Measurements from ENCODE around the gene MINDY4. TPM values are rescaled to one million over a fixed set of nuclear protein-coding genes. Genes with fewer than 3 reads are reported as not detected.

MINDY4 gene
- total RNA-seq, 2 experiments from 2014 or later: 1.3 to 1.7 TPM

DNA sequence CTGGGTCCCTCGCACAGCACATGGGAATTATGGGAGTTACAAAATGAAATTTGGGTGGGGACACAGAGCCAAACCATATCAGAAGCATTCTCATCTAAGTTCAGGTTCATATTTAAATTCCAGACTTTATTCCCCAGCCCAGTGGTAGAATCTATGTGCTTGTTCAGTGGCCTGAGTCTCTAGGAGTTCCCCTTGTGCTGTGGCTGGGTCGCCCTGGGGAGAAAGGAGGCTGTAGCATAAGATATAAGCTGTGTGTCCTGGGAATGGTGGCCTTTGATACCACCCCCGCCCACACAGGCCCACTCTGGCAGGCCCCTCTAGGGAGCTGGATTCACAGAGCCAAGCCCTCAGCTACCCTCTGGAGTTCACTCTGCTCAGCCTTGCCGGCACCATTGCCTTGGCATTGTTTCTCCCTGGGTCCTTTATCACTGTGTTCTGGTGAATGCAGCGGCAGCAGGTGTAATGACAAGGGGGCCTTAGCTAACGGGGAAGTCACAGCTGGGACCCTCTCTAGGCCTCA, 64.2 kb downstream of the MINDY4 start:
- Mint-ChIP-seq H3K36me3 (ENCODE audit: low read depth) (peaks cover 23% of the 10 kb centered on the region), H3K27ac (no peak overlapping the region), H3K4me3 (no peak overlapping the region), H3K4me1 (ENCODE audit: low read depth) (no peaks in the 10 kb centered on the region), H3K27me3 (no peaks in the 10 kb centered on the region), H3K9me3 (peaks cover 24% of the 10 kb centered on the region)
- ChIA-PET POLR2A (interaction anchor here (1.2 kb wide), 1 partner anchor 14 kb away, joined by 3 read pairs; no protein-coding TSS in a partner anchor), CTCF (no interaction called here)
- TF ChIP-seq, protein P1, sequence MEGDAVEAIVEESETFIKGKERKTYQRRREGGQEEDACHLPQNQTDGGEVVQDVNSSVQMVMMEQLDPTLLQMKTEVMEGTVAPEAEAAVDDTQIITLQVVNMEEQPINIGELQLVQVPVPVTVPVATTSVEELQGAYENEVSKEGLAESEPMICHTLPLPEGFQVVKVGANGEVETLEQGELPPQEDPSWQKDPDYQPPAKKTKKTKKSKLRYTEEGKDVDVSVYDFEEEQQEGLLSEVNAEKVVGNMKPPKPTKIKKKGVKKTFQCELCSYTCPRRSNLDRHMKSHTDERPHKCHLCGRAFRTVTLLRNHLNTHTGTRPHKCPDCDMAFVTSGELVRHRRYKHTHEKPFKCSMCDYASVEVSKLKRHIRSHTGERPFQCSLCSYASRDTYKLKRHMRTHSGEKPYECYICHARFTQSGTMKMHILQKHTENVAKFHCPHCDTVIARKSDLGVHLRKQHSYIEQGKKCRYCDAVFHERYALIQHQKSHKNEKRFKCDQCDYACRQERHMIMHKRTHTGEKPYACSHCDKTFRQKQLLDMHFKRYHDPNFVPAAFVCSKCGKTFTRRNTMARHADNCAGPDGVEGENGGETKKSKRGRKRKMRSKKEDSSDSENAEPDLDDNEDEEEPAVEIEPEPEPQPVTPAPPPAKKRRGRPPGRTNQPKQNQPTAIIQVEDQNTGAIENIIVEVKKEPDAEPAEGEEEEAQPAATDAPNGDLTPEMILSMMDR (IDR thresholded peaks at IDR 0.05): no peak
- no peak for DNase-seq
- intact Hi-C loops (cut with micrococcal nuclease): no loop called here
- no peak for ATAC-seq

DNA sequence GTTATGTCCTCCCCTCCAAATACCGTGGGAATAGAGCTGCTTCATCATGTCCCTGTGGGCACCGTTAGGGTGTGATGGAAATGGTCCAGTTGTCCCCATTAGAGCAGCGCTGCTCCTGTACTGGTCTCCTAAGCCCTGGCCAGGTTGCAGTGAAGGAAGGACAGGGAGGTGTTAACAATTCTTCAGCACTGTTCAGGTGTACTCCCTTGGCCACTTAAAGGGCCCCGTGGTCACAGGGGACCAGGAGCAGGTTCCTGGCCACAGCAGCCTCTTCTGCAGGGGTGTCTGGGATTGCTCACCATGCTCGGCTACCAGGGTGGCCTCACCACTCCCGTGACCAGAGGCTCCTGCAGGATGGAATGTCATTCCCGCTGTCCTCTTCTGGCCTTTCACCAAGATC, 65.8 kb downstream of the MINDY4 start:
- ATAC-seq (no peak), DNase-seq (no peak)
- intact Hi-C loops (cut with micrococcal nuclease): no loop called here
- Mint-ChIP-seq H3K27ac (no peak overlapping the region), H3K9me3 (peaks cover 17% of the 10 kb centered on the region), H3K4me3 (no peak overlapping the region), H3K36me3 (ENCODE audit: low read depth) (peaks cover 18% of the 10 kb centered on the region), H3K4me1 (ENCODE audit: low read depth) (no peaks in the 10 kb centered on the region), H3K27me3 (no peaks in the 10 kb centered on the region)
- CTCF ChIA-PET: no interaction called here
- TF ChIP-seq, protein P1 (IDR thresholded peaks at IDR 0.05): no peak
- POLR2A ChIA-PET: no interaction called here

DNA sequence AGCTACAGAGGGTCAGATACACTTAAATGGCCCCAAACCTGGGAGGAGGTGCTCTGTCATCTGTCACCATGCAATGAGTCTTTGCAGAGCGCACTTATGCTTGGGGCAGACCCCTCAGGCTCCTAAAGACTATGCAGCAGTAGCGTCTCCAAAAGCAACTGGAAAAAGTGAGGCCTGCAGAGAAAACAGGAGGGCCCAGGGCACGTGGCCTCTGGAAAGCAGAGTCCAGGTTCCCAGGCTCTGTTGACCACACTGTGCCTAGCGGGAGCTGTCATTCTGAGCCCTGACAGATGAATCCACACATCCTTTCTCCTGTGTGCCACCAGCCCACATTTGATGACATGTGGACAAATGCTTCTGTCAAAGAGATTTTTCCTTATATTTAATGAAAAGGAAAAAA, 66.4 kb downstream of the MINDY4 start:
- CTCF ChIA-PET: no interaction called here
- intact Hi-C loops (cut with micrococcal nuclease): no loop called here
- TF ChIP-seq, protein P1 (IDR thresholded peaks at IDR 0.05): no peak
- DNase-seq (no peak), ATAC-seq (no peak)
- no peak overlapping the region for H3K4me3 Mint-ChIP-seq
- POLR2A ChIA-PET: no interaction called here
- peaks cover 17% of the 10 kb centered on the region for H3K9me3 Mint-ChIP-seq
- no peaks in the 10 kb centered on the region for H3K4me1 Mint-ChIP-seq (ENCODE audit: low read depth)
- no peaks in the 10 kb centered on the region for H3K27me3 Mint-ChIP-seq
- H3K27ac Mint-ChIP-seq: no peak overlapping the region
- H3K36me3 Mint-ChIP-seq (ENCODE audit: low read depth): peaks cover 18% of the 10 kb centered on the region

DNA sequence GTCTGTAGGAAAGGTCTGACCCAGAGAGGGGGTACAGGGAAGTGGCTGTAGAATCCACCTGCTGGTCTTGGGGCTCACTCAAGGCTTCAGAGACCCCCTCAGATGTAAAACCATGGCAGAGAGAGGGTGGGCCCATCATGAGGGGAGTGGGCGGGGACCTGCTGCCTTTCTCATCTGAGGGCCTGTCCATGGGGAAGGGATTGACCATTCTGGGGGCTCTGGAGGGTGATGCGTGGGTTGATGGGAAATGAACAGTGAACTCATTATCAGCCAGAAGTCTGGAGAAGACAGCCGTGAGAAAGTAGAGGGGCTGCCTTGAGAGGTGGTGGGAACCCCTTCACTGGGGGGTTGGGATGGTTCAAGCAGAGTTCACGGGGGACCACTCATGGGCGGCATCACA, 66.8 kb downstream of the MINDY4 start:
- peaks cover 16% of the 10 kb centered on the region for H3K36me3 Mint-ChIP-seq (ENCODE audit: low read depth)
- ATAC-seq (no peak), DNase-seq (no peak)
- TF ChIP-seq, protein P1 (IDR thresholded peaks at IDR 0.05): no peak
- H3K9me3 Mint-ChIP-seq: peaks cover 14% of the 10 kb centered on the region
- no peak overlapping the region for H3K4me3 Mint-ChIP-seq
- H3K4me1 Mint-ChIP-seq (ENCODE audit: low read depth): no peaks in the 10 kb centered on the region
- H3K27me3 Mint-ChIP-seq: no peaks in the 10 kb centered on the region
- ChIA-PET POLR2A (no interaction called here), CTCF (no interaction called here)
- H3K27ac Mint-ChIP-seq: no peak overlapping the region
- intact Hi-C loops (cut with micrococcal nuclease): no loop called here

DNA sequence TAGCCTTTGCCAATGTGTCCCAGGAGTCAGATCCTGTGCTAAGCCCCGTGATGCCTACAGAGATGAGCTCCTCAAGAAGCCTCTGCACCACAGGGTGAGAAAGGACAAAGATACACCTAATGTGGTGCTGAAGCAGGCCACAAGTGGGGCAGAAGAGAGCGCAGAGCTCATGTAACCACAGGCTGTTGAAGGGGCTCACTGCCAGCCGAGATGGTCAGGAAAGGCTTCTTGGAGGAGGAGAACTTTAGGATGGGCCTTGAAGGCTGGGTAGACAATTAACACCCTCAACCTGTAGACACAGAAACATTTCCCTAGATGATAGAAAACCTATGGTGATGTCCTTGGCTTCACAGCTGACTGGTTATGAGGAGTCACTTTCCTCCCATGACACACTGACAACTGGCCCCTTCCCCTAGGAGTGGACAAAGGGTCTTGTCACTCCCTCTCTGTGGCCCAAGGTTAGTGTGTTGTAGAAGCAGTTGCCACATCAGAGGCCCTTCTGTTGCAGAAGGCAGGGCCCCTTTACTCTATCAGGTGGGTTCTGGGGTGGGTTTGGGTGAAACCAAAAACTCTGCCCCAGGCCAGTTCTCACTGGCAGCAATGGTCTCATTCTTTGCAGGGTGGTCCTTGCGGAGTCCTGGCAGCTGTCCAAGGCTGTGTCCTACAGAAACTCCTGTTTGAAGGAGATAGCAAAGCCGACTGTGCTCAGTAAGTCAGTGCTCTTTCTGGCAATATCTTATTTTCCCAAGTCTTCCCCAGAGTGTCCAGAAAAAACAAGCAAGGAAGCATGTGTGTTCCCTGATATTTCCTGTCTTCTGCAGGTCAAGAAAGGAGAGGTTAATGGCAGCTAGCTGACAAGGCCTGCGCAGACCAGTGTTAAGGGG, 69.2 kb downstream of the MINDY4 start:
- H3K9me3 Mint-ChIP-seq: no peaks in the 10 kb centered on the region
- no peak for DNase-seq
- no peak for ATAC-seq
- no peak overlapping the region for H3K27ac Mint-ChIP-seq
- intact Hi-C loops (cut with micrococcal nuclease): no loop called here
- peaks cover 3% of the 10 kb centered on the region for H3K36me3 Mint-ChIP-seq (ENCODE audit: low read depth)
- ChIA-PET CTCF (interaction anchor here (0.8 kb wide), 1 partner anchor 282 kb away, joined by 3 read pairs; no protein-coding TSS in a partner anchor), POLR2A (no interaction called here)
- TF ChIP-seq, protein P1 (IDR thresholded peaks at IDR 0.05): no peak
- H3K27me3 Mint-ChIP-seq: no peaks in the 10 kb centered on the region
- no peaks in the 10 kb centered on the region for H3K4me1 Mint-ChIP-seq (ENCODE audit: low read depth)
- H3K4me3 Mint-ChIP-seq: no peak overlapping the region
